MM.1S (cell line): Measurements from ENCODE around the gene COL27A1.

Experiments used
- DNase-seq: peaks from one replicate; pipeline ENCODE4 v3.0.0-alpha.2; 2015
- H2AFZ ChIP-seq: fragments of 300-600 bp; sonication (generic); 2 replicates; pipeline ENCODE4 v1.6.0; 2016; ENCODE audit warnings: antibody characterized with exemption, low read length
- H3F3A ChIP-seq: fragments of 300-600 bp; sonication (generic); 2 replicates; pipeline ENCODE4 v1.6.1; 2016; ENCODE audit warnings: mild to moderate bottlenecking, antibody characterized with exemption, low read length, moderate library complexity, mixed read lengths; ENCODE audit not compliant: insufficient read depth
- H3K27ac ChIP-seq: fragments of 300-600 bp; sonication (generic); 2 replicates; pipeline ENCODE4 v1.5.1; 2016; ENCODE audit warnings: mild to moderate bottlenecking, low read length
- H3K27me3 ChIP-seq: fragments of 300-600 bp; sonication (generic); replicated peaks from 2 replicates; pipeline ENCODE4 v1.6.0; 2016; ENCODE audit warnings: low read length; ENCODE audit not compliant: insufficient read depth
- H3K36me3 ChIP-seq: fragments of 300-600 bp; sonication (generic); replicated peaks from 2 replicates; pipeline ENCODE4 v1.6.1; 2016; ENCODE audit warnings: mild to moderate bottlenecking, low read length, mixed read lengths; ENCODE audit not compliant: insufficient read depth
- H3K4me1 ChIP-seq: fragments of 300-600 bp; sonication (generic); 2 replicates; pipeline ENCODE4 v1.6.1; 2016; ENCODE audit warnings: low read length, mixed read lengths
- H3K4me2 ChIP-seq: fragments of 300-600 bp; sonication (generic); 2 replicates; pipeline ENCODE4 v1.6.0; 2016; ENCODE audit warnings: low read depth, low read length
- H3K4me3 ChIP-seq: fragments of 300-600 bp; sonication (generic); 2 replicates; pipeline ENCODE4 v1.5.1; 2016; ENCODE audit warnings: low read length, mixed read lengths
- H3K79me2 ChIP-seq: fragments of 300-600 bp; sonication (generic); 2 replicates; pipeline ENCODE4 v1.6.1; 2016; ENCODE audit warnings: mixed run types, low read length, mixed read lengths
- H3K9ac ChIP-seq: fragments of 300-600 bp; sonication (generic); 2 replicates; pipeline ENCODE4 v1.6.1; 2016; ENCODE audit warnings: low read length, mixed read lengths
- H3K9me2 ChIP-seq: fragments of 300-600 bp; sonication (generic); replicated peaks from 2 replicates; pipeline ENCODE4 v1.6.1; 2016; ENCODE audit warnings: mild to moderate bottlenecking, low read length, mixed read lengths; ENCODE audit not compliant: insufficient read depth
- H3K9me3 ChIP-seq: fragments of 300-600 bp; sonication (generic); replicated peaks from 2 replicates; pipeline ENCODE4 v1.6.1; 2016; ENCODE audit warnings: mild to moderate bottlenecking, low read length, mixed read lengths; ENCODE audit not compliant: insufficient read depth
- H4K20me1 ChIP-seq: fragments of 300-600 bp; sonication (generic); 2 replicates; pipeline ENCODE4 v1.6.1; 2016; ENCODE audit warnings: mild to moderate bottlenecking, low read length, moderate library complexity, mixed read lengths; ENCODE audit not compliant: insufficient read depth
- CTCF ChIP-seq: fragments of 300-600 bp; sonication (generic); IDR thresholded peaks from 2 replicates; pipeline ENCODE4 v1.5.1; 2016; ENCODE audit warnings: antibody characterized with exemption, low read length, mixed read lengths
- EZH2 ChIP-seq: fragments of 300-600 bp; sonication (generic); optimal IDR thresholded peaks from 2 replicates; pipeline ENCODE3; 2017; ENCODE audit warnings: low read depth, mild to moderate bottlenecking, antibody characterized with exemption, low read length, mixed read lengths
- EZH2phosphoT487 ChIP-seq: fragments of 300-600 bp; sonication (generic); IDR thresholded peaks from 2 replicates; pipeline ENCODE4 v1.6.1; 2018; ENCODE audit warnings: antibody characterized with exemption, low read length

Gene COL27A1

DNA sequence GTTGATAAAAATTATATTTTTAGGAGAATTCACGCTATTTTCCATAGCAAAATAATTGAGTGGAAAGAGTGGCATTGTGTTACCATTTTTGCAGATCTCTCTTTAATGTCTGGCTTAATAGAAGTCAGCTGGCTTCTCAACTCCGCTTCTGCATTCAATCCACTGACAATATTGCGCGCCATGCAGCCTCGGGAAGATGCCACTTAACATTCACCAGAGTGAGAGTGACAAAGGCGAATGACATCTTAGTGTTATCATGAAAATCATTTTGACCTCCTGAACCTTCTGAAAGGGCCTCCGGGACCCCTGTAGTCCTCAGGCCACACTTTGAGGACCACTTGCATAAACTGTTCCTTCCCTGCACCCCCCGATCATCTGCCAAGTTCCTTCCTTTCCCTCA is 87.5 kb downstream of the COL27A1 start:
- Histone ChIP-seq H3K27ac (no peak overlapping the region), H3K9ac (no peak overlapping the region)
- TF ChIP-seq EZH2 (no peak), CTCF (no peak), EZH2phosphoT487 (no peak)

DNA sequence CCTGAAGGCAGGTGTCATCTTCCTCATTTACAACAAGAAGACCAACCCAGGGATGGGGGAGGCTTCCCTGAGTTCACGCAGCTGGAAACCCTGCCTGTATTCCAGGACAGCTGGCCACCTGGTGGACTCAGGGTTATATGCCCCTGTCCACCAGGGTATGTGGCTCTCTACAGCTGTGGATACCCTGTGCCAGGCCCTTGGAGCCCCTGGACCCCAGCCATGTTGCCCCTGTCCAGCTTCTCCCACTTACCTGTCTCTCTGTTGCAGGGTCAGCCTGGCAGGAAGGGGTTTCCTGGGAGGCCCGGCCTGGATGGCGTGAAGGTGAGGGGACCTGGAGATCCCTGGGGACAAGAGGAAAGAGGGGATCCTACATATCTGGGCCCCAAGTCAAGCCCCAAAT is 87.9 kb downstream of the COL27A1 start:
- DNase-seq, result no peak
- Histone ChIP-seq H4K20me1 (no peaks in the 10 kb centered on the region), H3K4me1 (no peaks in the 10 kb centered on the region), H3K9me3 (no peaks in the 10 kb centered on the region), H3K9me2 (no peaks in the 10 kb centered on the region), H3K79me2 (no peaks in the 10 kb centered on the region), H3K9ac (no peak overlapping the region), H3K4me2 (no peak overlapping the region), H2AFZ (no peak overlapping the region), H3K27me3 (no peaks in the 10 kb centered on the region), H3F3A (no peaks in the 10 kb centered on the region), H3K4me3 (no peak overlapping the region), H3K27ac (no peak overlapping the region), H3K36me3 (no peaks in the 10 kb centered on the region)
- TF ChIP-seq EZH2, result no peak
- no peak for TF ChIP-seq CTCF
- TF ChIP-seq EZH2phosphoT487, result no peak

More for the DNA sequence above, 87.5 kb downstream of the COL27A1 start:
- no peaks in the 10 kb centered on the region for H3F3A ChIP-seq
- DNase-seq, result no peak
- no peaks in the 10 kb centered on the region for H3K9me2 ChIP-seq
- H3K27me3 ChIP-seq, result peaks cover 3% of the 10 kb centered on the region
- no peak overlapping the region for H3K4me3 ChIP-seq
- H3K79me2 ChIP-seq, result no peaks in the 10 kb centered on the region
- no peaks in the 10 kb centered on the region for H4K20me1 ChIP-seq
- H3K4me2 ChIP-seq, result no peak overlapping the region
- H2AFZ ChIP-seq, result no peak overlapping the region
- H3K9me3 ChIP-seq, result no peaks in the 10 kb centered on the region
- H3K4me1 ChIP-seq, result no peaks in the 10 kb centered on the region
- no peaks in the 10 kb centered on the region for H3K36me3 ChIP-seq

DNA sequence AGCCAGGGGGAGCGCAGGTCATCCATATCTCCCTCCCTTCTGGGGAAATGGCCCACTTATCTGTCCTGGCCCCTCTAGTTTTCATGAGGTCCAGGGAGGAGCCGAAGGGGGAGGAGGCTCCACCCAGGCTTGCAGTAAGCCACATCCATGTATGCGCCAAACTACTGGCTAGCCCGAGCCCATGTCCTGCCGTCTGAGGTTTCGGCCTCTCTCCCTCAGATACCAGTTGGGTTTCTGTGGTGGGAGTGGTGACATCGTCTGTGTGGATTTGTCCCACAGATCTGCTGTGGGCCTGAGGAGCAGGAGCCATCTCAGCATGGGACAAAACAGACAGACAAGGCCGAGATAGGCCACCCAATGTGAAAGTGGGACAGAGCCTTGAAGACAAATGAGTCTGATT is 89.2 kb downstream of the COL27A1 start:
- H3K4me2 ChIP-seq, result no peak overlapping the region
- no peaks in the 10 kb centered on the region for H3K9me3 ChIP-seq
- no peaks in the 10 kb centered on the region for H3K79me2 ChIP-seq
- H3K36me3 ChIP-seq, result no peaks in the 10 kb centered on the region
- TF ChIP-seq EZH2 (no peak), CTCF (no peak), EZH2phosphoT487 (no peak)
- H3K9me2 ChIP-seq, result no peaks in the 10 kb centered on the region
- no peak overlapping the region for H3K27ac ChIP-seq
- no peaks in the 10 kb centered on the region for H4K20me1 ChIP-seq
- no peaks in the 10 kb centered on the region for H3K4me1 ChIP-seq
- no peak overlapping the region for H2AFZ ChIP-seq
- no peak overlapping the region for H3K9ac ChIP-seq
- no peak for DNase-seq
- no peaks in the 10 kb centered on the region for H3F3A ChIP-seq
- H3K4me3 ChIP-seq, result no peak overlapping the region
- no peaks in the 10 kb centered on the region for H3K27me3 ChIP-seq
